ENCODE data around the gene NLRP6.
A peak's percentile ranks its signal among the peaks of the same experiment; 100 is the strongest.

NLRP6 gene

DNA sequence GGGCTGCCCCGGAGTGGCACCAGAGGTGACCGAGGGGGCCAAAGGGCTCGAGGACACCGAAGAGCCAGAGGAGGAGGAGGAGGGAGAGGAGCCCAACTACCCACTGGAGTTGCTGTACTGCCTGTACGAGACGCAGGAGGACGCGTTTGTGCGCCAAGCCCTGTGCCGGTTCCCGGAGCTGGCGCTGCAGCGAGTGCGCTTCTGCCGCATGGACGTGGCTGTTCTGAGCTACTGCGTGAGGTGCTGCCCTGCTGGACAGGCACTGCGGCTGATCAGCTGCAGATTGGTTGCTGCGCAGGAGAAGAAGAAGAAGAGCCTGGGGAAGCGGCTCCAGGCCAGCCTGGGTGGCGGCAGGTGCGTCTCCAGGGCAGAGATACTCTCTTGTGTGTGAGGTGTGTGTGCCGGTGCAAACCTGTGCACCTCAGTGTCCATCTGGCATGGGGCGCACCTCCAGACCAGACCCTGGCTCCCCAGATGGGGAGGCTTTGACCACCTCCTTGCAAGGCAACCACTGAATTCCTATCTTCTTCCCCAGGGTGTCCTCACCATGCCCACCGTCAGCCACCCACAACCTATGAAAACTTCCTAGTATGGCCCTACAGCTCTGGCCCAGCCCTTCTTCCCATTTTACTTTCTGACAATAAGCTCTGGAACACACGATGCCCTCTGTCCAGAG is 3.4 kb downstream of the NLRP6 start:
- H3K27me3 ChIP-seq (replicated peaks in 2 of 5; ENCODE audit: control insufficient read depth in 4 of 5, insufficient read depth in 5 of 5, low read length in 4 of 5) = peaks cover 0 to 61% (median 21%) of the 10 kb centered on the region in 5 experiments
- ChIA-PET POLR2A (no interaction called here), CTCF (interaction anchor here (0.6 to 1.6 kb wide), 6 partner anchors 10 to 24 kb away, joined by 3 to 5 read pairs (median 3); no protein-coding TSS in a partner anchor)
- peaks cover 0 to 40% (median 27%) of the 10 kb centered on the region in 4 experiments for H3K4me1 ChIP-seq (ENCODE audit: control extremely low read depth in 1 of 4, control insufficient read depth in 4 of 4, insufficient read depth in 4 of 4, low read length in 3 of 4)
- H3K36me3 ChIP-seq (ENCODE audit: control insufficient read depth in 4 of 4, insufficient read depth in 4 of 4, low read length in 3 of 4) = no peaks in the 10 kb centered on the region
- peak overlapping the region in 4 of 7 experiments; percentile 24 to 60 (median 44) for H3K4me3 ChIP-seq (ENCODE audit: control insufficient read depth in 1 of 7, extremely low read depth in 1 of 7, insufficient read depth in 4 of 7, low read depth in 2 of 7, low read length in 6 of 7)
- WGBS (ENCODE audit: insufficient coverage) = 20% methylated on average over 17 of the region's 26 CpGs
- H3K27ac ChIP-seq (ENCODE audit: insufficient read depth in 1 of 2, low read depth in 1 of 2, low read length in 2 of 2, poor library complexity in 1 of 2, severe bottlenecking in 2 of 2) = no peak overlapping the region
- no peak for DNase-seq
- peaks cover 0 to 2% (median 0%) of the 10 kb centered on the region in 5 experiments for H3K9me3 ChIP-seq (ENCODE audit: control extremely low read depth in 1 of 5, control insufficient read depth in 4 of 5, insufficient read depth in 2 of 5, low read depth in 1 of 5, low read length in 4 of 5)

GRCh38 chr11:282171-282570 is 4.0 kb downstream of the NLRP6 start:
- peaks cover 0 to 65% (median 21%) of the 10 kb centered on the region in 5 experiments for H3K27me3 ChIP-seq (replicated peaks in 2 of 5; ENCODE audit: control insufficient read depth in 4 of 5, insufficient read depth in 5 of 5, low read length in 4 of 5)
- H3K4me3 ChIP-seq (ENCODE audit: control insufficient read depth in 1 of 7, extremely low read depth in 1 of 7, insufficient read depth in 4 of 7, low read depth in 2 of 7, low read length in 6 of 7) = no peak overlapping the region
- DNase-seq = no peak
- no peaks in the 10 kb centered on the region for H3K36me3 ChIP-seq (ENCODE audit: control insufficient read depth in 4 of 4, insufficient read depth in 4 of 4, low read length in 3 of 4)
- 93% methylated on average over 3 of the region's 4 CpGs for WGBS (ENCODE audit: insufficient coverage)
- POLR2A ChIA-PET = no interaction called here
- H3K9me3 ChIP-seq (ENCODE audit: control extremely low read depth in 1 of 5, control insufficient read depth in 4 of 5, insufficient read depth in 2 of 5, low read depth in 1 of 5, low read length in 4 of 5) = no peaks in the 10 kb centered on the region
- CTCF ChIA-PET = interaction anchor here (0.6 to 2.2 kb wide), 6 partner anchors 9 to 32 kb away, joined by 3 to 7 read pairs (median 3); no protein-coding TSS in a partner anchor
- H3K4me1 ChIP-seq (ENCODE audit: control extremely low read depth in 1 of 4, control insufficient read depth in 4 of 4, insufficient read depth in 4 of 4, low read length in 3 of 4) = peaks cover 0 to 42% (median 27%) of the 10 kb centered on the region in 4 experiments
- no peak overlapping the region for H3K27ac ChIP-seq (ENCODE audit: insufficient read depth in 1 of 2, low read depth in 1 of 2, low read length in 2 of 2, poor library complexity in 1 of 2, severe bottlenecking in 2 of 2)

DNA sequence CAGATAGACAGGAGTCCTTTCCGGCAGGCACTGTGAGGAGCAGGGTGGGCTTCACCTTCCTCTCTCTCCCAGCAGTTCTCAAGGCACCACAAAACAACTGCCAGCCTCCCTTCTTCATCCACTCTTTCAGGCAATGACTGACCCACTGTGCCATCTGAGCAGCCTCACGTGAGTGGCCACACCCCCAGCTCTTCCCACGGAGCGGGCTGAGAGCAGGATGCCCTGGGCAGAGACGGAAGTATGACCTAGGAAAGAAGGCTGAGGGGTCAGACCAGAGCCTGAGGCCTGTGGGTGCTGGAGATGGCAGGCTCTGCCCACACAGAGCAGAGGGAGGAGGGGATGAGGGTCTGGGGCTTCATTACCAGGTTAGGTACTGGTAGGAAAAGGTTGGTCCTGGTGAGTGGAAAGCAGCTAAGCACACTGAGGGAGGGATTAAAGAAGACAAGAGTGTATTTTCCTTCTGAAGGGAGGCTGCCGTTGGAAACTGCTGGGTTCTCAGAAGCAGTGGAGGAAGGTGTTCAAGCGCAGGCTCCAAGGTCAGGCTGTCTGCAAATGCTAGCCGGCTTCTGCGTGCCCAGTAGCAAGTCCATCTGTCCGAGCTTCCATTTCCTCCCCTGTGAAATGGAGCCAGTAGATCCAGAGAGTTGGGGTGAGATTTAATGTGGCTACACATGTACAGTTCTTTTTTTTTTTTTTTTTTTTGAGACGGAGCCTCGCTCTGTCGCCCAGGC is 4.6 kb downstream of the NLRP6 start:
- no peak for DNase-seq
- ChIA-PET CTCF (interaction anchor here (0.6 to 2.2 kb wide), 8 partner anchors 9 to 73 kb away, joined by 3 to 7 read pairs (median 3); partner anchors contain the start of gene IFITM5), POLR2A (no interaction called here)
- 90% methylated on average over 7 of the region's 13 CpGs for WGBS (ENCODE audit: insufficient coverage)
- Histone ChIP-seq H3K9me3 (ENCODE audit: control extremely low read depth in 1 of 5, control insufficient read depth in 4 of 5, insufficient read depth in 2 of 5, low read depth in 1 of 5, low read length in 4 of 5) (no peaks in the 10 kb centered on the region), H3K27ac (ENCODE audit: insufficient read depth in 1 of 2, low read depth in 1 of 2, low read length in 2 of 2, poor library complexity in 1 of 2, severe bottlenecking in 2 of 2) (no peak overlapping the region), H3K27me3 (replicated peaks in 2 of 5; ENCODE audit: control insufficient read depth in 4 of 5, insufficient read depth in 5 of 5, low read length in 4 of 5) (peaks cover 0 to 71% (median 21%) of the 10 kb centered on the region in 5 experiments), H3K36me3 (ENCODE audit: control insufficient read depth in 4 of 4, insufficient read depth in 4 of 4, low read length in 3 of 4) (no peaks in the 10 kb centered on the region), H3K4me3 (ENCODE audit: control insufficient read depth in 1 of 7, extremely low read depth in 1 of 7, insufficient read depth in 4 of 7, low read depth in 2 of 7, low read length in 6 of 7) (no peak overlapping the region), H3K4me1 (ENCODE audit: control extremely low read depth in 1 of 4, control insufficient read depth in 4 of 4, insufficient read depth in 4 of 4, low read length in 3 of 4) (peaks cover 0 to 44% (median 29%) of the 10 kb centered on the region in 4 experiments)

GRCh38 chr11:283405-284104 is 5.3 kb downstream of the NLRP6 start:
- Histone ChIP-seq H3K36me3 (ENCODE audit: control insufficient read depth in 4 of 4, insufficient read depth in 4 of 4, low read length in 3 of 4) (no peaks in the 10 kb centered on the region), H3K27ac (ENCODE audit: insufficient read depth in 1 of 2, low read depth in 1 of 2, low read length in 2 of 2, poor library complexity in 1 of 2, severe bottlenecking in 2 of 2) (no peak overlapping the region), H3K4me1 (ENCODE audit: control extremely low read depth in 1 of 4, control insufficient read depth in 4 of 4, insufficient read depth in 4 of 4, low read length in 3 of 4) (peaks cover 0 to 48% (median 35%) of the 10 kb centered on the region in 4 experiments), H3K9me3 (ENCODE audit: control extremely low read depth in 1 of 5, control insufficient read depth in 4 of 5, insufficient read depth in 2 of 5, low read depth in 1 of 5, low read length in 4 of 5) (no peaks in the 10 kb centered on the region), H3K27me3 (replicated peaks in 2 of 5; ENCODE audit: control insufficient read depth in 4 of 5, insufficient read depth in 5 of 5, low read length in 4 of 5) (peaks cover 0 to 71% (median 27%) of the 10 kb centered on the region in 5 experiments), H3K4me3 (ENCODE audit: control insufficient read depth in 1 of 7, extremely low read depth in 1 of 7, insufficient read depth in 4 of 7, low read depth in 2 of 7, low read length in 6 of 7) (no peak overlapping the region)
- ChIA-PET CTCF (interaction anchor here (0.7 to 2.2 kb wide), 7 partner anchors 10 to 72 kb away, joined by 3 to 7 read pairs (median 3); partner anchors contain the start of gene IFITM5), POLR2A (no interaction called here)
- no peak for DNase-seq
- WGBS (ENCODE audit: insufficient coverage) = 98% methylated on average over 7 of the region's 23 CpGs

GRCh38 chr11:284105-285020 is 6.2 kb downstream of the NLRP6 start:
- Histone ChIP-seq H3K27ac (ENCODE audit: insufficient read depth in 1 of 2, low read depth in 1 of 2, low read length in 2 of 2, poor library complexity in 1 of 2, severe bottlenecking in 2 of 2) (no peak overlapping the region), H3K4me3 (ENCODE audit: control insufficient read depth in 1 of 7, extremely low read depth in 1 of 7, insufficient read depth in 4 of 7, low read depth in 2 of 7, low read length in 6 of 7) (no peak overlapping the region), H3K4me1 (ENCODE audit: control extremely low read depth in 1 of 4, control insufficient read depth in 4 of 4, insufficient read depth in 4 of 4, low read length in 3 of 4) (peaks cover 0 to 42% (median 33%) of the 10 kb centered on the region in 4 experiments), H3K36me3 (ENCODE audit: control insufficient read depth in 4 of 4, insufficient read depth in 4 of 4, low read length in 3 of 4) (no peaks in the 10 kb centered on the region), H3K9me3 (ENCODE audit: control extremely low read depth in 1 of 5, control insufficient read depth in 4 of 5, insufficient read depth in 2 of 5, low read depth in 1 of 5, low read length in 4 of 5) (no peaks in the 10 kb centered on the region), H3K27me3 (replicated peaks in 2 of 5; ENCODE audit: control insufficient read depth in 4 of 5, insufficient read depth in 5 of 5, low read length in 4 of 5) (peaks cover 0 to 62% (median 27%) of the 10 kb centered on the region in 5 experiments)
- ChIA-PET POLR2A (no interaction called here), CTCF (interaction anchor here (0.7 to 2.2 kb wide), 5 partner anchors 9 to 71 kb away, joined by 3 to 7 read pairs (median 3); partner anchors contain the start of gene IFITM5)
- 95% methylated on average over 20 of the region's 24 CpGs for WGBS (ENCODE audit: insufficient coverage)
- DNase-seq = no peak
